ENCODE results near the gene WDFY3. TPM values are rescaled to one million over a fixed set of nuclear protein-coding genes. Genes with fewer than 3 reads are reported as not detected.
"Not testable (repeated sequence)": the region's sequence is repeated elsewhere in the genome, so short reads cannot be mapped to it uniquely, and the experiment has no call there.

WDFY3 gene
- total and polyA plus RNA-seq, 12 donors = 9.5 to 284 (median 85.0) TPM

DNA sequence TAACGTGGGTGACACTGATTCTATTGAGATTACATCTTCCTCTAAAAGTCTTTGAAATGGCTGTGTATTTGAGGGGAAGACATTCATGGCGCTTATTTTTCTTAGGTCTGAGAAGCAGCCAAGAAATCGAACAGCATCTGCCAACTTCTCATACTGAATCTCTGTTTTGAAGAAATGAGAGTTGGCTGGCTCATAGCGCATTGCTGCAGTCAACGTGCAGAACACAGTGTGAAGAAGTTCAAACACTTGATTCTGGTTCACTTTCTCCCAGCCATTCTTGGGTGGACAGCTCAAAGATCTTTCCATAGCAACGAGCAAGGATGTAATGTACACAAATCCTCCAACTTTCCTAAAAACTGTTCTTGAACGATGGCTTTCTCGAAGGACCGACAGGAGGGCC lies 156.5 kb downstream of the WDFY3 start:
- no peak for DNase-seq
- H3K4me3 ChIP-seq = no peak overlapping the region
- peaks cover 0 to 6% of the 10 kb centered on the region in 2 donors for H3K4me1 ChIP-seq (replicated peaks in 1 of 2)
- no peaks in the 10 kb centered on the region for H3K27me3 ChIP-seq
- WGBS, 4 donors = 91 to 95% (median 94%) methylated on average over 9 of the region's 9 CpGs
- H3K36me3 ChIP-seq (replicated peaks in 1 of 2) = peaks cover 0 to 13% of the 10 kb centered on the region in 2 donors
- TF ChIP-seq POLR2A (IDR thresholded peaks at IDR 0.05) (no peak), CTCF (IDR thresholded peaks at IDR 0.05) (no peak)
- no peaks in the 10 kb centered on the region for H3K9me3 ChIP-seq (replicated peaks in 1 of 3)
- H3K27ac ChIP-seq = no peak overlapping the region
- intact Hi-C loops (cut with DNase I) = no loop called here

- Histone ChIP-seq H3K4me3 (no peak overlapping the region), H3K9me3 (replicated peaks in 1 of 3) (no peaks in the 10 kb centered on the region), H3K27me3 (no peaks in the 10 kb centered on the region), H3K4me1 (replicated peaks in 1 of 2) (peaks cover 13 to 14% of the 10 kb centered on the region in 2 donors), H3K27ac (no peak overlapping the region), H3K36me3 (replicated peaks in 1 of 2) (peaks cover 0 to 13% of the 10 kb centered on the region in 2 donors)
- intact Hi-C loops (cut with DNase I) = no loop called here
- TF ChIP-seq POLR2A (IDR thresholded peaks at IDR 0.05) (no peak), CTCF (IDR thresholded peaks at IDR 0.05) (no peak)
- no peak for DNase-seq
- WGBS, 4 donors = 80 to 92% (median 87%) methylated on average over 2 of the region's 2 CpGs
These were observed 158.2 kb downstream of the WDFY3 start for GRCh38 chr4:84808332-84808731.

GRCh38 chr4:84806541-84806940 lies 159.9 kb downstream of the WDFY3 start:
- intact Hi-C loops (cut with DNase I); H3K4me3 ChIP-seq; H3K9me3 ChIP-seq (replicated peaks in 1 of 3); DNase-seq; H3K27ac ChIP-seq; H3K27me3 ChIP-seq: not testable (repeated sequence)
- Histone ChIP-seq H3K4me1 (replicated peaks in 1 of 2) (peaks cover 13 to 14% of the 10 kb centered on the region in 2 donors), H3K36me3 (replicated peaks in 1 of 2) (peaks cover 0 to 28% of the 10 kb centered on the region in 2 donors)
- WGBS, 4 donors = 95 to 97% (median 96%) methylated on average over 11 of the region's 11 CpGs

- Histone ChIP-seq H3K9me3 (replicated peaks in 1 of 3) (no peaks in the 10 kb centered on the region), H3K36me3 (replicated peaks in 1 of 2) (peaks cover 0 to 35% of the 10 kb centered on the region in 2 donors), H3K27me3 (no peaks in the 10 kb centered on the region), H3K4me1 (replicated peaks in 1 of 2) (peaks cover 13 to 14% of the 10 kb centered on the region in 2 donors), H3K4me3 (peak overlapping the region in 1 of 4 donors; percentile 11), H3K27ac (peak overlapping the region in 1 of 5 donors; percentile 23)
- intact Hi-C loops (cut with DNase I) = no loop called here
- TF ChIP-seq POLR2A (IDR thresholded peaks at IDR 0.05) = no peak
- no peak for TF ChIP-seq CTCF (IDR thresholded peaks at IDR 0.05)
- no peak for DNase-seq
- WGBS, 4 donors = 54 to 68% (median 57%) methylated on average over 4 of the region's 4 CpGs
These were observed 162.4 kb downstream of the WDFY3 start for GRCh38 chr4:84804136-84804535.

GRCh38 chr4:84803720-84804119 lies 162.8 kb downstream of the WDFY3 start:
- Histone ChIP-seq H3K4me1 (replicated peaks in 1 of 2) (peaks cover 13 to 14% of the 10 kb centered on the region in 2 donors), H3K27me3 (no peaks in the 10 kb centered on the region), H3K4me3 (no peak overlapping the region), H3K27ac (no peak overlapping the region), H3K9me3 (replicated peaks in 1 of 3) (no peaks in the 10 kb centered on the region), H3K36me3 (replicated peaks in 1 of 2) (peaks cover 0 to 31% of the 10 kb centered on the region in 2 donors)
- intact Hi-C loops (cut with DNase I) = no loop called here
- no peak for TF ChIP-seq CTCF (IDR thresholded peaks at IDR 0.05)
- no peak for TF ChIP-seq POLR2A (IDR thresholded peaks at IDR 0.05)
- DNase-seq = peak in 1 of 7 donors; percentile 16
- WGBS, 4 donors = 38 to 52% (median 42%) methylated on average over 1 of the region's 1 CpG
